NCI-H2029 treated with DMSO at 0.1 percent for 48 hours (cell line): ENCODE data around the gene CCDC107.
"Not testable (repeated sequence)": the region's sequence is repeated elsewhere in the genome, so short reads cannot be mapped to it uniquely, and the experiment has no call there.

Experiments
- DNase-seq: peaks from one replicate; lab custom pipeline; 2025; lab: John Stamatoyannopoulos, UW

The CCDC107 gene

DNA sequence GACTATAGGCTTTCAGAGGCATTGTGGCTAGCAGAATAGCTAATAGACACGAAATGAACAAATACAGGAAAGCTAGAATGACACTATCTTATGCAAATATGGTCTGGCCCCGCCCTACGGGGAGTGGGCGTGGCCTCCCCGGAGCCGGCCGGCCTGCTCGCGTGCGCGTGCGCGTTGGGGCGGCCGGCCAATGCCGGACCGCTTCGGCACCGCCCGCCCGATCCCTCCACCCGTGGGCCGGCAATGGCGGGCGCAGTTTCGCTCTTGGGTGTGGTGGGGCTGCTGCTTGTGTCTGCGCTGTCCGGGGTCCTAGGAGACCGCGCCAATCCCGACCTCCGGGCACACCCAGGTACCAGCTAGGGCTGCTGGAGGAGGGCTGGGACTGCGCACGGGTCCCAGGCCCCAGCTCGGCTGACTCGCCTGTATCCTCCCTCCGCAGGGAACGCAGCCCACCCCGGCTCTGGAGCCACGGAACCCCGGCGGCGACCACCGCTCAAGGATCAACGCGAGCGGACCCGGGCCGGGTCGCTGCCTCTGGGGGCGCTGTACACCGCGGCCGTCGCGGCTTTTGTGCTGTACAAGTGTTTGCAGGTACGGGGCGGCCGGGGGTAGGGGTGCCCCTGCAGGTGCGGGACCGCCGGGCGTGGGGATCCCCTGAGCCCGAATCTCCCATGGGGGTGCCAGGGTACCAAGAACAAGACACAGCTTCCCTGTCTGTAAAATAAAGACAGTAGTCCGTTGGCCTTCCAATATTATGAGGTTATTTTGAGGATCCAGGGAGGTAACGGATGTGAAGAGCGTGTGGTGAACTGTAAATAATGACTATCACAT, at the start of gene CCDC107:
TSS of gene CCDC107 (plus strand) at position 156 of the 831 bp plus-strand sequence. CDS start at position 244, 88 bp downstream.
- peak; percentile 92 for DNase-seq

- no peak for DNase-seq
These were observed 48.9 kb upstream of the CCDC107 start for GRCh38 chr9:35609001-35609819.

DNA sequence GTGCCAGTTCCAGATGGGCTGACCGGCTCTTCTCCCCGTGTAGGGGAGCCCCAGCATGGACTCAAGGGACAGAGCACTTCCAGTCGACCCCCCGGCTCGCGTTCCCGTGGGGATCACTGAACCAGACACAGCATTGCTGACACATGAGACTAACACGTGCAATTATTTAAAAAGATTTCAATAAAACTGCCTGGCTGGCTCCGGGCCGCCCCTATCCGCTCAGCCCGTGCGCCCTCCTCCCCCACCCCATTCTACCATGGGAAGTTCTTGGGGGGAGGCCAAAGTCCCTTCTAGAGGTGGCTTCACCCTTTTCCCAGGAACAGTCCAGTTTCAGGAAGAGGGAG, 48.3 kb upstream of the CCDC107 start:
- DNase-seq: no peak

DNA sequence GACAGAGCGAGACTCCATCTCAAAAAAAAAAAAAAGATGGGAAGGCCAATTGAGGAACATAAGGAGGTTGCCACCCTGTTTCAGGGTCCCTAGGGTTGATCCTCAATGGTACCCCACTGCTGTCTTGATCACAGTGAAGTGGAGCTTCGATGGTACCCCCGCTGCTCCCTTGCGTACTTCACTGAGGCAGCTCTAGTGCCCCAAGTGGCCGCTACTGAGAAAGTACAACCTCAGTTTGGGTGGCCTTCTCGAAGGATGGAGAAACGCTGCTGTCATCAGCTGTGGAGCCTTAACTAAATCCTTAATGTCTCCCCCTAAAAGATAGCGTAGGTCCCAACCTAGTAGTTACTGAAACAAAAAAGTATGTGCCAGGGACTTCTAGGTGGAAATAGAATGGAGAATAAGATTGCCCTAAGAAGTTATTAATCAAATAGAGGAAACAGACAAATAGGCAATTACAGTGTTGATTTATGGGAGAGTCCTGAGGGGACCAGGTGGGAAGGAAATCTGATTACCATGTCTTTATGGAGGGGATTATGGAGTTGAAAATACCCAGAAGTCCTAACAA, 46.8 kb upstream of the CCDC107 start:
- no peak for DNase-seq

DNA sequence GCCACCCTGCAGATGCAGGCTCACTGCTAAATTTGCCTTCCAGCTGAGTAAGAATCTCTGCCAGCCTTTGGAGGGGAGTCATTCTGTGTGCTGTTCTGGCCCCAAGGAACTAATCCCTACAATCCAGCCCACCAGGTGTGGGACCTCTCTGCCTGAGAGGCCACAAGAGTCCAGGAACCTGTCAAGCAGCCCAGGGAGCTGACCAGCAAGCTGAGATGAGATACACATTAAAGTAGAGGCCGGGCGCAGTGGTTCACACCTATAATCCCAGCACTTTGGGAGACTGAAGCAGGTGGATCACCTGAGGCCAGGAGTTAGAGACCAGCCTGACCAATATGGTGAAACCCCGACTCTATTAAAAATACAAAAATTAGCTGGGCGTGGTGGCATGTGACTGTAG, 46.0 kb upstream of the CCDC107 start:
- not testable (repeated sequence) for DNase-seq

DNA sequence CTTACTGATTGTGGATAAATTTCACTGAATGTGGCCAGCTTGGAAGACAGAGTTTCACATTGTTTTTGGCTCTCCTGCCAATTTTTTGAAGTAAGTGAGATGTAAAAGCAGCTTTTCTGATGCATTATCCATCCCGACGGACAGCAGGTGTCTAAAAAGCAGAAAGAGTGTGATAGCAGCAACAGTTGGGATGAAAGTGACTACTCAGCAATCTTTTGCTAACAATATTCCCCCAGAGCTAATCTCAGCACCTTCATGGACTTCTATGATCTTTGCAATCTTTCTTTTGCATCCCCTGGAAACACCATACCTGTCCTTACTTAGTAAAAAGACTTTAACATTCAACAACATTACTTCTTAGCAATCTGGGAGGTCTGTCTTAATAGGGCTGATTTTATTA, 45.2 kb upstream of the CCDC107 start:
- DNase-seq: no peak

- DNase-seq: no peak
These were observed 42.0 kb upstream of the CCDC107 start for GRCh38 chr9:35615981-35616680.

GRCh38 chr9:35616681-35617459, 41.2 kb upstream of the CCDC107 start:
- no peak for DNase-seq

DNA sequence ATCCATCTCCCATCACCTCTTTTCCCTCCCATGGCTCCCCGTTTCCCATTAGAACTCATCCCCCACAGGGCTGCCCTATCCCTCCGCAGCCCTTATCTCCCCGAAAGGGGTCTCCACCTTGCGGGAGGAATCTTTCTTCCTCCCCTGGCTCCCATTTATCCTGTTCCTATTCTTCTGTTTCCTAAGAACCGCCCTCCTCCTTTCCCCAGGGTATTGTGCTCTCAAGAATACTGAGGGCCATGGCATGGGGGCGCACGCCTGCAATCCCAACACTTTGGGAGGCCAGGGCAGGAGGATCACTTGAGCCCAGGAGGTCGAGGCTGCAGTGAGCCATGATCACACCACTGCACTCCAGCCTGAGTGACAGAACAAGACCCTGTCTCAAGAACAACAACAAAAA, 40.5 kb upstream of the CCDC107 start:
- no peak for DNase-seq

DNA sequence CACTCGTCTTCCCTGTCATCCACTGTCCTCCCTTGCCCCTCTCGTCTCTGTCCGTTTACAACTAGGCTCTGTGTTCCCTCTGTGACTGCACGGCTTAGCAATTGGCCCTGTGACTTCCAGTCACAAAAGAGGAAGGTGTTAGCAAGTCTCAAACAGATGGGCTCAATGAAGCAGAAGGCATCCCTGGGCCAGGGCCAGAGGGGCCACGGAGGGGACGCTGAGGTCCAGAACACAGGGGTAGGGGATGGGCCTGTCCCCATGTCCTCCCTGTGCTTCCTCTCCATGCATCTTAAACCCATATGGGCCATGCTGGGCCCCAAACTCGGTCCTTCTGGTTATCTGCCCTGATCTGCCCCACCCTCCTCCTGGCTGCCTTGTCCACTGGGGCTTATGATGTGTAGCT, 39.8 kb upstream of the CCDC107 start, which contains the start of gene CD72:
TSS of gene CD72 (minus strand) at position 89 of the 403 bp plus-strand sequence. CDS start 110 bp downstream, outside the sequence.
- DNase-seq: no peak

DNA sequence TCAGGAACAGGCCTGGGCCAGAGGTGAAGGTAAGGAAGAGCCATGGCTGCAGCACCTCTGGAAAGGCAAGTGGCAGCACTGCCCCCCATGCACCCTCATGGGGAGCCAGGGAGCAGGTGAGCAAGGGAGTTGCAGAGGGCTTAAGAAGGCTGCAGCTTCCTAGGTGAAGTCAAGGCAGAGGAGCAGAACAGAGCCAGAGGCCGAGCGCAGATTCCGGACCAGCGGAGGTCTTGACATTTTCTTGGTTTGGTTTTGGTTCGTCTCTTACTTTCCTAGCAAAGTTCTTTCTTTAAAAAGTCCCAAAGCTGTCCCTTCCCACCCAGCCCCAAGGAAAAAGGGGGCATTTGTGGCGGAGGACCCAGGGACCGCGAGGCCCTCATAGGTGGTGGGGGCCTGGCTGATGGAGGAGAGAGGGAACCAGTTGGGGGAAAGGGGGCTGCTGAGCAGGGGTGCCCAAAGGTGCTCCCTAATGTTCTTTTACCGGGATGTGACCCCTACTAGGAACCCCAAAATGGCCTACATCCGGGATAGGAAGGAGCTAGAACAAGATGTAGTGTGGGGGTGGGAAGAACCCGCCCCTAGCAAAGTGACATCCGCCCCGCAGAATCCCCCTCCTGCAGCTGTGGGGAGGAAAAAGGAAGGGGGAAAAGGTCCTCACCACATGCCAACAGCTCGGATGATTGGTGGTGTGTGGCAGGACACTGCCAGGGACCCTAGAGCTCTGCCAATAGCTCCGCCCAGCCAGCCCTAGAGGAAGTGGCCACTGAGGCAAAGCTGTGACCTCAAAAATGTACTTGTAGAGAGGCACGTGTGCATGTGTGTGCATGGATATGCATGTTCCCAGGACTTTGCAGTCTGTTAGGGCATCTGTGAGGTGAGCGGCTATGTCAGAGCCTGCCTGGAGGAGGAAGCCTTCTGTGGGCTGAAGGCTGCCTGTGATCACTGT, 39.0 kb upstream of the CCDC107 start:
- no peak for DNase-seq

GRCh38 chr9:35619800-35620158, 38.3 kb upstream of the CCDC107 start:
- DNase-seq: no peak

DNA sequence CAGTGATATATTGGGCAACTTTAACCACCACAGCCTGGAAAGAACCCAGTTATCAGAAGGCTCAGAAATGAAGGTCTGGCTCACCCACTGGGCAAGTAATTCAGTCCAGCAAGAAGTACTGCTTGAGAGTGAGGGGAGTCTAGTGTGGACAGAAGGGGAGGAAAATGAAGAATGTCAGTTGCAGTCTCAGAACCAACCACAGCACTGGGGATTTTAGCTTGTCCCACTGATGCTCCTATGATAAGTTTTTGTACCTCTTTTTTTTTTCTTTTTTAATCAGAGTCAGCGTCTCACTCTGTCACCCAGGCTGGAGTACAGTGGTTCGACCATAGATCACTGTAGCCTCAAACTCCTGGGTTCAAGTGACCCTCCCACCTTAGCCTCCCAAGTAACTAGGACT, 30.5 kb upstream of the CCDC107 start:
- no peak for DNase-seq

- DNase-seq: no peak
These were observed 29.6 kb upstream of the CCDC107 start for GRCh38 chr9:35628389-35628991.

GRCh38 chr9:35629597-35629996, 28.5 kb upstream of the CCDC107 start:
- no peak for DNase-seq

GRCh38 chr9:35635730-35636129, 22.4 kb upstream of the CCDC107 start:
- DNase-seq: no peak

DNA sequence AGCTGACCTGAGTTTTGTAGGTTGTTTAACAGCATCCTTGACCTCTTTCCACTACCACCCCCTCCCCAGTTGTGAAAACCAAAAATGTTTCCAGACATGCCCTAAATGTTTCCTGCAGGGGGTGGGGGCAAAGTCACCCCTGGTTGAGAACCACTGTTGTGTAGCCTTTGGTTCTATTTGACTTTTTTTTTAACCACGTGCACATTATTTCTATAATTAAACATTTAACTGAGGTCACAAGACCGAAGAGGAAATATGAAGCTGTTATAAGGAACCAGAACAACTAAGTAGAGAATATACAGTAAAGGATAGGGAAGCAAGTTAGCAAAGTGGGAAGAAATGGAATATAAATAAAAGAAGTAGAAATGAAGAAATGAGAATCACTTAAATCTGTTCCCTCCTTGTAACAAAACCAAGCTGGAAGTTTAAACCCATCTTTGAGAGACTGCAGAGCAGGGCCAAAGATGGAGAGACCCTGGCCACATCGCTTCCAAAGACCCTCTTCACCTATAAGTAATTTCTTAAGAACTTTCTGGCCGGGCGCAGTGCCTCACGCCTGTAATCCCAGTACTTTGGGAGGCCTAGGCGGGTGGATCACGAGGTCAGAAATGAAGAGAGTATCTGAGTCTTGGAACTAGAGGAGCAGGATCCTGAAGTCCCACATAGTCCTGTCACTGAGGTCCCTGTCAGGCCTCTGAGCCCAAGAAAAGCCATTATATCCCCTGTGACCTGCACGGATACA, 21.8 kb upstream of the CCDC107 start:
- DNase-seq: no peak

DNA sequence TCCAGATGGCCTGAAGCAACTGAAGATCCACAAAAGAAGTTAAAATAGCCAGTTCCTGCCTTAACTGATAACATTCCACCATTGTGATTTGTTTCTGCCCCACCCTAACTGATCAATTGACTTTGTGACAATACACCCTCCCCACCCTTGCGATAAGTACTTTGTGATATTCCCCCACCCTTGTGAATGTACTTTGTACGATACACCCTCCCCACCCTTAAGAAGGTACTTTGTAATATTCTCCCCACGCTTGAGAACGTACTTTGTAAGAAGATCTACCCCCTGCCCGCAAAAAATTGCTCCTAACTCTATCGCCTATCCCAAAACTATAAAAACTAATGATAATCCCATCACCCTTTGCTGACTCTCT, 21.2 kb upstream of the CCDC107 start:
- DNase-seq: not testable (repeated sequence)

GRCh38 chr9:35637427-35637955, 20.6 kb upstream of the CCDC107 start:
- DNase-seq: not testable (repeated sequence)
